ENCODE data around the gene CDH11. TPM values are rescaled to one million over a fixed set of nuclear protein-coding genes. Genes with fewer than 3 reads are reported as not detected.

CDH11 gene
- 100 to 1,000 TPM; 150 to 218 (median 208) TPM for polyA plus RNA-seq (ENCODE audit: insufficient read length in 4 of 4)

- DNase-seq (ENCODE audit: low read depth in 4 of 4, low spot score in 2 of 4): peak in 1 of 4 donors; percentile 80
These were observed at the start of gene CDH11 for GRCh38 chr16:65121870-65122723. Gene CDH11 (minus strand): TSS chr16:65122063. CDS start chr16:65004869, 117,194 bp downstream.

GRCh38 chr16:65154321-65154720, 32.5 kb upstream of the CDH11 start:
- no peak for DNase-seq (ENCODE audit: low read depth in 4 of 4, low spot score in 2 of 4)

- no peak for DNase-seq (ENCODE audit: low read depth in 4 of 4, low spot score in 2 of 4)
These were observed 31.7 kb upstream of the CDH11 start for GRCh38 chr16:65153365-65154105.

GRCh38 chr16:65148804-65149203, 26.9 kb upstream of the CDH11 start:
- no peak for DNase-seq (ENCODE audit: low read depth in 4 of 4, low spot score in 2 of 4)

- no peak for DNase-seq (ENCODE audit: low read depth in 4 of 4, low spot score in 2 of 4)
These were observed 20.4 kb upstream of the CDH11 start for GRCh38 chr16:65142276-65142675.

GRCh38 chr16:65136681-65137080, 14.8 kb upstream of the CDH11 start:
- DNase-seq (ENCODE audit: low read depth in 4 of 4, low spot score in 2 of 4): no peak

GRCh38 chr16:65126845-65127624, 5.2 kb upstream of the CDH11 start:
- no peak for DNase-seq (ENCODE audit: low read depth in 4 of 4, low spot score in 2 of 4)

GRCh38 chr16:65125871-65126270, 4.0 kb upstream of the CDH11 start:
- DNase-seq (ENCODE audit: low read depth in 4 of 4, low spot score in 2 of 4): no peak

GRCh38 chr16:65125322-65125721, 3.5 kb upstream of the CDH11 start:
- no peak for DNase-seq (ENCODE audit: low read depth in 4 of 4, low spot score in 2 of 4)

GRCh38 chr16:65124596-65124995, 2.7 kb upstream of the CDH11 start:
- no peak for DNase-seq (ENCODE audit: low read depth in 4 of 4, low spot score in 2 of 4)

- DNase-seq (ENCODE audit: low read depth in 4 of 4, low spot score in 2 of 4): no peak
These were observed 2.3 kb upstream of the CDH11 start for GRCh38 chr16:65124212-65124548.

- no peak for DNase-seq (ENCODE audit: low read depth in 4 of 4, low spot score in 2 of 4)
These were observed 1.7 kb upstream of the CDH11 start for GRCh38 chr16:65123396-65124211.

GRCh38 chr16:65122724-65123395, 997 bp upstream of the CDH11 start:
- no peak for DNase-seq (ENCODE audit: low read depth in 4 of 4, low spot score in 2 of 4)

- DNase-seq (ENCODE audit: low read depth in 4 of 4, low spot score in 2 of 4): no peak
These were observed 787 bp downstream of the CDH11 start for GRCh38 chr16:65120831-65121721.

GRCh38 chr16:65120461-65120830, 1.4 kb downstream of the CDH11 start:
- DNase-seq (ENCODE audit: low read depth in 4 of 4, low spot score in 2 of 4): no peak

- peak in 1 of 4 donors; percentile 66 for DNase-seq (ENCODE audit: low read depth in 4 of 4, low spot score in 2 of 4)
These were observed 1.9 kb downstream of the CDH11 start for GRCh38 chr16:65119901-65120401.

GRCh38 chr16:65119435-65119834, 2.4 kb downstream of the CDH11 start:
- DNase-seq (ENCODE audit: low read depth in 4 of 4, low spot score in 2 of 4): no peak

- no peak for DNase-seq (ENCODE audit: low read depth in 4 of 4, low spot score in 2 of 4)
These were observed 3.0 kb downstream of the CDH11 start for GRCh38 chr16:65118871-65119270.

Data from left renal cortex interstitium (tissue), 4 donors.